Caco-2 (cell line): ENCODE data around the gene TWIST1. TPM values are rescaled to one million over a fixed set of nuclear protein-coding genes. Genes with fewer than 3 reads are reported as not detected.

Experiments
- BruUV-seq: library from RNA; stranded (reverse); fragments of 400-500 nt; replicated peaks from 2 replicates; lab custom pipeline; 2021; lab: Mats Ljungman, UMichigan
- CTCF ChIA-PET: fragments of 300-600 bp; sonication (Branson Sonifier 250); formaldehyde crosslinking; loops from one replicate; lab custom pipeline; 2022; ENCODE audit warnings: antibody characterized with exemption; lab: Charles Lee
- POLR2A ChIA-PET: fragments of 300-600 bp; sonication (Branson Sonifier 250); formaldehyde crosslinking; loops from one replicate; lab custom pipeline; 2022; ENCODE audit warnings: antibody characterized with exemption; lab: Charles Lee
- DNase-seq, 2 experiments: peaks; one replicate each; pipeline versions ENCODE4 v3.0.0 to v3.0.0-alpha.2; 2020 to 2022
- H3K27me3 ChIP-seq: replicated peaks from 2 replicates; pipeline ENCODE4 v1.6.0; 2011; ENCODE audit warnings: low read length; ENCODE audit not compliant: control insufficient read depth, insufficient read depth
- H3K36me3 ChIP-seq: 2 replicates; pipeline ENCODE4 v1.5.1; 2011; ENCODE audit warnings: low read length; ENCODE audit not compliant: control insufficient read depth, insufficient read depth
- H3K4me1 ChIP-seq: fragments of 250-450 bp; sonication (Bioruptor Pico); 2 replicates; pipeline ENCODE4 v1.5.1; 2020; ENCODE audit warnings: mild to moderate bottlenecking
- H3K4me3 ChIP-seq: 2 replicates; pipeline ENCODE4 v1.5.1; 2011; ENCODE audit warnings: low read depth, mild to moderate bottlenecking, control low read depth, low read length
- H3K9me3 ChIP-seq: fragments of 250-450 bp; sonication (Bioruptor Pico); 2 replicates; pipeline ENCODE4 v1.5.1; 2020; ENCODE audit warnings: mild to moderate bottlenecking, moderate library complexity
- H3K27ac Mint-ChIP-seq: one replicate; pipeline ENCODE4 v1.8.0; 2022; ENCODE audit warnings: mixed read lengths; ENCODE audit not compliant: unreplicated experiment
- H3K27me3 Mint-ChIP-seq: one replicate; pipeline ENCODE4 v1.8.0; 2022; ENCODE audit warnings: mixed read lengths; ENCODE audit not compliant: insufficient read depth, unreplicated experiment
- H3K36me3 Mint-ChIP-seq: one replicate; pipeline ENCODE4 v1.8.0; 2022; ENCODE audit warnings: mild to moderate bottlenecking, mixed read lengths; ENCODE audit not compliant: insufficient read depth, unreplicated experiment
- H3K4me1 Mint-ChIP-seq: one replicate; pipeline ENCODE4 v1.8.0; 2022; ENCODE audit warnings: low read depth, mixed read lengths; ENCODE audit not compliant: unreplicated experiment
- H3K4me3 Mint-ChIP-seq: one replicate; pipeline ENCODE4 v1.8.0; 2022; ENCODE audit warnings: mild to moderate bottlenecking, moderate library complexity, mixed read lengths; ENCODE audit not compliant: unreplicated experiment
- H3K9me3 Mint-ChIP-seq: one replicate; pipeline ENCODE4 v1.8.0; 2022; ENCODE audit warnings: mixed read lengths; ENCODE audit not compliant: unreplicated experiment
- CTCF ChIP-seq, 2 experiments: fragments of 200-600 bp in 1 of 2; IDR thresholded peaks; 1 replicate in 1 of 2; 2 replicates in 1 of 2; pipeline versions ENCODE4 v1.5.1 to v1.8.0; 2011 to 2022; ENCODE audit warnings: antibody characterized with exemption in 1 of 2, control low read depth in 1 of 2, inconsistent platforms in 1 of 2, low read depth in 1 of 2, low read length in 1 of 2, mild to moderate bottlenecking in 1 of 2, moderate library complexity in 1 of 2; ENCODE audit not compliant: insufficient read depth in 1 of 2, severe bottlenecking in 1 of 2, unreplicated experiment in 1 of 2
- intact Hi-C: fragments of 100-400 bp; cut with micrococcal nuclease; formaldehyde crosslinking; loops from one replicate; pipeline ENCODE4 v1.10.0; 2022; ENCODE audit not compliant: unreplicated experiment
- total RNA-seq: library from RNA; stranded (reverse); gene quantifications from 2 replicates; pipeline ENCODE4 v1.2.3, GENCODE V29; 2022

The TWIST1 gene
- total RNA-seq, 1 experiment from 2014 or later = not detected

GRCh38 chr7:19105546-19105945 lies 11.9 kb downstream of the TWIST1 start:
- Histone ChIP-seq H3K36me3 (no peaks in the 10 kb centered on the region), H3K4me3 (no peak overlapping the region), H3K9me3 (no peaks in the 10 kb centered on the region), H3K4me1 (no peaks in the 10 kb centered on the region), H3K27me3 (no peaks in the 10 kb centered on the region)
- Mint-ChIP-seq H3K27me3 (peaks cover 21% of the 10 kb centered on the region), H3K4me3 (no peak overlapping the region), H3K27ac (no peak overlapping the region), H3K9me3 (no peaks in the 10 kb centered on the region), H3K4me1 (no peaks in the 10 kb centered on the region), H3K36me3 (no peaks in the 10 kb centered on the region)
- no peak for TF ChIP-seq CTCF (IDR thresholded peaks at IDR 0.05; ENCODE audit: insufficient read depth in 1 of 2, low read depth in 1 of 2, low read length in 1 of 2, severe bottlenecking in 1 of 2, unreplicated experiment in 1 of 2)
- CTCF ChIA-PET = no interaction called here
- intact Hi-C loops = no loop called here
- POLR2A ChIA-PET = no interaction called here
- no peak for DNase-seq
- no TSS peak for BruUV-seq

GRCh38 chr7:19104811-19105210 lies 12.6 kb downstream of the TWIST1 start:
- no peak for TF ChIP-seq CTCF (IDR thresholded peaks at IDR 0.05; ENCODE audit: insufficient read depth in 1 of 2, low read depth in 1 of 2, low read length in 1 of 2, severe bottlenecking in 1 of 2, unreplicated experiment in 1 of 2)
- Mint-ChIP-seq H3K9me3 (no peaks in the 10 kb centered on the region), H3K36me3 (no peaks in the 10 kb centered on the region), H3K4me1 (no peaks in the 10 kb centered on the region), H3K27me3 (peaks cover 21% of the 10 kb centered on the region), H3K4me3 (no peak overlapping the region), H3K27ac (no peak overlapping the region)
- H3K36me3 ChIP-seq = no peaks in the 10 kb centered on the region
- intact Hi-C loops = no loop called here
- ChIA-PET CTCF (no interaction called here), POLR2A (no interaction called here)
- DNase-seq = no peak
- BruUV-seq = no TSS peak
- H3K4me3 ChIP-seq = no peak overlapping the region
- no peaks in the 10 kb centered on the region for H3K9me3 ChIP-seq
- no peaks in the 10 kb centered on the region for H3K27me3 ChIP-seq
- H3K4me1 ChIP-seq = no peaks in the 10 kb centered on the region

GRCh38 chr7:19102884-19103283 lies 14.6 kb downstream of the TWIST1 start:
- no peaks in the 10 kb centered on the region for H3K4me1 ChIP-seq
- no peaks in the 10 kb centered on the region for H3K27me3 ChIP-seq
- no peaks in the 10 kb centered on the region for H3K9me3 ChIP-seq
- no peak overlapping the region for H3K4me3 Mint-ChIP-seq
- ChIA-PET POLR2A (no interaction called here), CTCF (no interaction called here)
- intact Hi-C loops = no loop called here
- H3K36me3 ChIP-seq = no peaks in the 10 kb centered on the region
- DNase-seq = no peak
- no peaks in the 10 kb centered on the region for H3K4me1 Mint-ChIP-seq
- H3K27ac Mint-ChIP-seq = no peak overlapping the region
- H3K4me3 ChIP-seq = no peak overlapping the region
- H3K36me3 Mint-ChIP-seq = no peaks in the 10 kb centered on the region
- H3K9me3 Mint-ChIP-seq = no peaks in the 10 kb centered on the region
- H3K27me3 Mint-ChIP-seq = peaks cover 15% of the 10 kb centered on the region
- BruUV-seq = no TSS peak
- TF ChIP-seq CTCF (IDR thresholded peaks at IDR 0.05; ENCODE audit: insufficient read depth in 1 of 2, low read depth in 1 of 2, low read length in 1 of 2, severe bottlenecking in 1 of 2, unreplicated experiment in 1 of 2) = no peak
